COLO829 (cell line): ENCODE measurements around the gene SUPT3H.
A peak's percentile ranks its signal among the peaks of the same experiment; 100 is the strongest.
"Not testable (repeated sequence)": the region's sequence is repeated elsewhere in the genome, so short reads cannot be mapped to it uniquely, and the experiment has no call there.

Experiments used
- DNase-seq: peaks from one replicate; pipeline ENCODE4 v3.0.0; 2012; ENCODE audit warnings: low spot score

Gene SUPT3H

GRCh38 chr6:44943541-44943940 lies 434.2 kb downstream of the SUPT3H start:
- DNase-seq: no peak

- DNase-seq: no peak
Measured at GRCh38 chr6:44942798-44943197, 434.9 kb downstream of the SUPT3H start.

- DNase-seq: peak; percentile 46
Measured at GRCh38 chr6:44942201-44942600, 435.5 kb downstream of the SUPT3H start.

- DNase-seq: no peak
Measured at GRCh38 chr6:44940367-44940766, 437.4 kb downstream of the SUPT3H start.

GRCh38 chr6:44935693-44936300 lies 441.9 kb downstream of the SUPT3H start:
- DNase-seq: no peak

- no peak for DNase-seq
Measured at GRCh38 chr6:44933108-44933507, 444.6 kb downstream of the SUPT3H start.

- DNase-seq: no peak
Measured at GRCh38 chr6:44932651-44933091, 445.1 kb downstream of the SUPT3H start.

- no peak for DNase-seq
Measured at GRCh38 chr6:44931385-44931784, 446.3 kb downstream of the SUPT3H start.

- peak; percentile 56 for DNase-seq
Measured at GRCh38 chr6:44926556-44926955, 451.2 kb downstream of the SUPT3H start.

GRCh38 chr6:44925100-44925739 lies 452.5 kb downstream of the SUPT3H start:
- DNase-seq: peak; percentile 38

- no peak for DNase-seq
Measured at GRCh38 chr6:44923444-44923843, 454.3 kb downstream of the SUPT3H start.

GRCh38 chr6:44921798-44922197 lies 455.9 kb downstream of the SUPT3H start:
- DNase-seq: no peak

GRCh38 chr6:44920952-44921491 lies 456.7 kb downstream of the SUPT3H start:
- no peak for DNase-seq

GRCh38 chr6:44918671-44919296 lies 458.9 kb downstream of the SUPT3H start:
- DNase-seq: no peak

GRCh38 chr6:44917430-44917829 lies 460.3 kb downstream of the SUPT3H start:
- DNase-seq: no peak

- DNase-seq: no peak
Measured at GRCh38 chr6:44915111-44915510, 462.6 kb downstream of the SUPT3H start.

GRCh38 chr6:44914141-44914540 lies 463.6 kb downstream of the SUPT3H start:
- no peak for DNase-seq

GRCh38 chr6:44906761-44907160 lies 471.0 kb downstream of the SUPT3H start:
- DNase-seq: no peak

- DNase-seq: not testable (repeated sequence)
Measured at GRCh38 chr6:44900358-44900757, 477.4 kb downstream of the SUPT3H start.

- no peak for DNase-seq
Measured at GRCh38 chr6:44898296-44898930, 479.3 kb downstream of the SUPT3H start.

- DNase-seq: no peak
Measured at GRCh38 chr6:44897316-44897715, 480.4 kb downstream of the SUPT3H start.

- no peak for DNase-seq
Measured at GRCh38 chr6:44896701-44897100, 481.0 kb downstream of the SUPT3H start.

GRCh38 chr6:44892579-44892978 lies 485.2 kb downstream of the SUPT3H start:
- no peak for DNase-seq
